ENCODE results near the gene SPIRE2. TPM values are rescaled to one million over a fixed set of nuclear protein-coding genes. Genes with fewer than 3 reads are reported as not detected.

SPIRE2 gene
- total and polyA plus RNA-seq, 2 of the 13 experiments (the other 11 are each of a cell fraction or from before 2014, with no cell fraction given), result 13.3 to 37.5 TPM

- TF ChIP-seq, protein P1, sequence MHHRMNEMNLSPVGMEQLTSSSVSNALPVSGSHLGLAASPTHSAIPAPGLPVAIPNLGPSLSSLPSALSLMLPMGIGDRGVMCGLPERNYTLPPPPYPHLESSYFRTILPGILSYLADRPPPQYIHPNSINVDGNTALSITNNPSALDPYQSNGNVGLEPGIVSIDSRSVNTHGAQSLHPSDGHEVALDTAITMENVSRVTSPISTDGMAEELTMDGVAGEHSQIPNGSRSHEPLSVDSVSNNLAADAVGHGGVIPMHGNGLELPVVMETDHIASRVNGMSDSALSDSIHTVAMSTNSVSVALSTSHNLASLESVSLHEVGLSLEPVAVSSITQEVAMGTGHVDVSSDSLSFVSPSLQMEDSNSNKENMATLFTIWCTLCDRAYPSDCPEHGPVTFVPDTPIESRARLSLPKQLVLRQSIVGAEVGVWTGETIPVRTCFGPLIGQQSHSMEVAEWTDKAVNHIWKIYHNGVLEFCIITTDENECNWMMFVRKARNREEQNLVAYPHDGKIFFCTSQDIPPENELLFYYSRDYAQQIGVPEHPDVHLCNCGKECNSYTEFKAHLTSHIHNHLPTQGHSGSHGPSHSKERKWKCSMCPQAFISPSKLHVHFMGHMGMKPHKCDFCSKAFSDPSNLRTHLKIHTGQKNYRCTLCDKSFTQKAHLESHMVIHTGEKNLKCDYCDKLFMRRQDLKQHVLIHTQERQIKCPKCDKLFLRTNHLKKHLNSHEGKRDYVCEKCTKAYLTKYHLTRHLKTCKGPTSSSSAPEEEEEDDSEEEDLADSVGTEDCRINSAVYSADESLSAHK (CRISPR knock-in tag; IDR thresholded peaks at IDR 0.05; ENCODE audit: borderline replicate concordance), result no peak
- TF ChIP-seq PATZ1 (CRISPR knock-in tag; IDR thresholded peaks at IDR 0.05) (peak; percentile 55), AKAP8 (CRISPR knock-in tag; IDR thresholded peaks at IDR 0.05) (no peak; the same call in none of the 2 replicates), TBX3 (IDR thresholded peaks at IDR 0.05; ENCODE audit: borderline replicate concordance) (no peak), ZKSCAN8 (CRISPR knock-in tag; IDR thresholded peaks at IDR 0.05; ENCODE audit: borderline replicate concordance) (no peak; the same call in 1 of the 2 replicates), ZNF883 (CRISPR knock-in tag; IDR thresholded peaks at IDR 0.05; ENCODE audit: not compliant biosample characterization) (peak; percentile 74), EP300 (IDR thresholded peaks at IDR 0.05; ENCODE audit: low read depth in 2 of 2, low read length in 2 of 2) (no peak), EP300 (CRISPR knock-in tag; IDR thresholded peaks at IDR 0.05; ENCODE audit: borderline replicate concordance) (0 out of 2 replicates have a peak, but pooled peaks have one; percentile 16), NFE2 (CRISPR knock-in tag; IDR thresholded peaks at IDR 0.05) (no peak), NR3C1 (CRISPR knock-in tag; IDR thresholded peaks at IDR 0.05) (no peak), WIZ (CRISPR knock-in tag; IDR thresholded peaks at IDR 0.05) (peak; percentile 66; the same call in 1 of the 2 replicates), ZKSCAN1 (IDR thresholded peaks at IDR 0.05; ENCODE audit: low read length) (no peak), ZNF230 (CRISPR knock-in tag; IDR thresholded peaks at IDR 0.05) (no peak)
- TF ChIP-seq, protein P2, sequence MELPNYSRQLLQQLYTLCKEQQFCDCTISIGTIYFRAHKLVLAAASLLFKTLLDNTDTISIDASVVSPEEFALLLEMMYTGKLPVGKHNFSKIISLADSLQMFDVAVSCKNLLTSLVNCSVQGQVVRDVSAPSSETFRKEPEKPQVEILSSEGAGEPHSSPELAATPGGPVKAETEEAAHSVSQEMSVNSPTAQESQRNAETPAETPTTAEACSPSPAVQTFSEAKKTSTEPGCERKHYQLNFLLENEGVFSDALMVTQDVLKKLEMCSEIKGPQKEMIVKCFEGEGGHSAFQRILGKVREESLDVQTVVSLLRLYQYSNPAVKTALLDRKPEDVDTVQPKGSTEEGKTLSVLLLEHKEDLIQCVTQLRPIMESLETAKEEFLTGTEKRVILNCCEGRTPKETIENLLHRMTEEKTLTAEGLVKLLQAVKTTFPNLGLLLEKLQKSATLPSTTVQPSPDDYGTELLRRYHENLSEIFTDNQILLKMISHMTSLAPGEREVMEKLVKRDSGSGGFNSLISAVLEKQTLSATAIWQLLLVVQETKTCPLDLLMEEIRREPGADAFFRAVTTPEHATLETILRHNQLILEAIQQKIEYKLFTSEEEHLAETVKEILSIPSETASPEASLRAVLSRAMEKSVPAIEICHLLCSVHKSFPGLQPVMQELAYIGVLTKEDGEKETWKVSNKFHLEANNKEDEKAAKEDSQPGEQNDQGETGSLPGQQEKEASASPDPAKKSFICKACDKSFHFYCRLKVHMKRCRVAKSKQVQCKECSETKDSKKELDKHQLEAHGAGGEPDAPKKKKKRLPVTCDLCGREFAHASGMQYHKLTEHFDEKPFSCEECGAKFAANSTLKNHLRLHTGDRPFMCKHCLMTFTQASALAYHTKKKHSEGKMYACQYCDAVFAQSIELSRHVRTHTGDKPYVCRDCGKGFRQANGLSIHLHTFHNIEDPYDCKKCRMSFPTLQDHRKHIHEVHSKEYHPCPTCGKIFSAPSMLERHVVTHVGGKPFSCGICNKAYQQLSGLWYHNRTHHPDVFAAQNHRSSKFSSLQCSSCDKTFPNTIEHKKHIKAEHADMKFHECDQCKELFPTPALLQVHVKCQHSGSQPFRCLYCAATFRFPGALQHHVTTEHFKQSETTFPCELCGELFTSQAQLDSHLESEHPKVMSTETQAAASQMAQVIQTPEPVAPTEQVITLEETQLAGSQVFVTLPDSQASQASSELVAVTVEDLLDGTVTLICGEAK (IDR thresholded peaks at IDR 0.05), result no peak
- TF ChIP-seq, protein P2 (CRISPR knock-in tag; IDR thresholded peaks at IDR 0.05), result no peak
Measured at GRCh38 chr16:89909777-89910716, 81.8 kb downstream of the SPIRE2 start (continued).

All from HepG2 (cell line).